ENCODE measurements around the gene C1orf35. TPM values are rescaled to one million over a fixed set of nuclear protein-coding genes. Genes with fewer than 3 reads are reported as not detected.

C1orf35 gene
- total RNA-seq, 4 donors from 2014 or later, result 8.5 to 21.3 (median 18.1) TPM

GRCh38 chr1:228084797-228085196 is 18.3 kb downstream of the C1orf35 start:
- no peak for TF ChIP-seq CTCF (IDR thresholded peaks at IDR 0.05)
- TF ChIP-seq POLR2A (IDR thresholded peaks at IDR 0.05), result no peak
- intact Hi-C loops (cut with DNase I), result loop anchor here (10.0 kb wide), 1 partner anchor 300 kb away; no protein-coding TSS in a partner anchor
- H3K27ac ChIP-seq, result peak overlapping the region; percentile 99 to 100 (median 100)
- H3K27me3 ChIP-seq, result no peaks in the 10 kb centered on the region
- peaks cover 0 to 7% (median 5%) of the 10 kb centered on the region in 3 donors for H3K36me3 ChIP-seq
- H3K9me3 ChIP-seq, result no peaks in the 10 kb centered on the region
- peak overlapping the region; percentile 1 to 100 (median 89) for H3K4me3 ChIP-seq
- H3K4me1 ChIP-seq, result peaks cover 66 to 84% (median 79%) of the 10 kb centered on the region in 3 donors
- DNase-seq, result no peak
- 49 to 61% methylated on average over 5 of the region's 5 CpGs for WGBS, 2 donors

GRCh38 chr1:228084325-228084724 is 18.8 kb downstream of the C1orf35 start:
- H3K4me1 ChIP-seq, result peaks cover 61 to 79% (median 77%) of the 10 kb centered on the region in 3 donors
- intact Hi-C loops (cut with DNase I), result loop anchor here (10.0 kb wide), 1 partner anchor 300 kb away; no protein-coding TSS in a partner anchor
- H3K36me3 ChIP-seq, result peaks cover 0 to 6% (median 5%) of the 10 kb centered on the region in 3 donors
- no peaks in the 10 kb centered on the region for H3K9me3 ChIP-seq
- peak overlapping the region; percentile 79 to 100 (median 98) for H3K4me3 ChIP-seq
- TF ChIP-seq CTCF (IDR thresholded peaks at IDR 0.05) (no peak), POLR2A (IDR thresholded peaks at IDR 0.05) (peak in 1 of 4 donors; percentile 25)
- 0 to 2% methylated on average over 3 of the region's 3 CpGs for WGBS, 2 donors
- H3K27ac ChIP-seq, result peak overlapping the region; percentile 99 to 100 (median 100)
- no peaks in the 10 kb centered on the region for H3K27me3 ChIP-seq
- no peak for DNase-seq

GRCh38 chr1:228083871-228084278 is 19.2 kb downstream of the C1orf35 start:
- 0 to 1% methylated on average over 16 to 17 of the region's 17 CpGs for WGBS, 2 donors
- intact Hi-C loops (cut with DNase I), result loop anchor here (10.0 kb wide), 1 partner anchor 299 kb away; no protein-coding TSS in a partner anchor
- no peaks in the 10 kb centered on the region for H3K27me3 ChIP-seq
- H3K27ac ChIP-seq, result peak overlapping the region; percentile 99 to 100 (median 100)
- H3K4me3 ChIP-seq, result peak overlapping the region; percentile 79 to 100 (median 98)
- H3K4me1 ChIP-seq, result peaks cover 57 to 74% (median 73%) of the 10 kb centered on the region in 3 donors
- no peak for DNase-seq
- TF ChIP-seq POLR2A (IDR thresholded peaks at IDR 0.05) (no peak), CTCF (IDR thresholded peaks at IDR 0.05) (no peak)
- H3K9me3 ChIP-seq, result no peaks in the 10 kb centered on the region
- peaks cover 0 to 4% (median 1%) of the 10 kb centered on the region in 3 donors for H3K36me3 ChIP-seq

- 0% methylated on average over 3 to 5 of the region's 79 CpGs for WGBS, 2 donors
- Histone ChIP-seq H3K4me1 (peaks cover 50 to 68% (median 66%) of the 10 kb centered on the region in 3 donors), H3K27me3 (no peaks in the 10 kb centered on the region), H3K4me3 (peak overlapping the region; percentile 79 to 100 (median 98)), H3K27ac (peak overlapping the region; percentile 99 to 100 (median 100)), H3K9me3 (no peaks in the 10 kb centered on the region), H3K36me3 (no peaks in the 10 kb centered on the region)
- intact Hi-C loops (cut with DNase I), result loop anchor here (10.0 kb wide), 1 partner anchor 298 kb away; no protein-coding TSS in a partner anchor
- TF ChIP-seq POLR2A (IDR thresholded peaks at IDR 0.05), result no peak
- TF ChIP-seq CTCF (IDR thresholded peaks at IDR 0.05), result no peak
- no peak for DNase-seq
Observed at GRCh38 chr1:228082918-228083870, 19.9 kb downstream of the C1orf35 start.
